NCI-H2029 (cell line): ENCODE measurements around the gene R3HDM4.

Source experiments
- DNase-seq: peaks from one replicate; lab custom pipeline; 2025; lab: John Stamatoyannopoulos, UW

The R3HDM4 gene

GRCh38 chr19:947090-947706 lies 34.2 kb upstream of the R3HDM4 start:
- DNase-seq = no peak

DNA sequence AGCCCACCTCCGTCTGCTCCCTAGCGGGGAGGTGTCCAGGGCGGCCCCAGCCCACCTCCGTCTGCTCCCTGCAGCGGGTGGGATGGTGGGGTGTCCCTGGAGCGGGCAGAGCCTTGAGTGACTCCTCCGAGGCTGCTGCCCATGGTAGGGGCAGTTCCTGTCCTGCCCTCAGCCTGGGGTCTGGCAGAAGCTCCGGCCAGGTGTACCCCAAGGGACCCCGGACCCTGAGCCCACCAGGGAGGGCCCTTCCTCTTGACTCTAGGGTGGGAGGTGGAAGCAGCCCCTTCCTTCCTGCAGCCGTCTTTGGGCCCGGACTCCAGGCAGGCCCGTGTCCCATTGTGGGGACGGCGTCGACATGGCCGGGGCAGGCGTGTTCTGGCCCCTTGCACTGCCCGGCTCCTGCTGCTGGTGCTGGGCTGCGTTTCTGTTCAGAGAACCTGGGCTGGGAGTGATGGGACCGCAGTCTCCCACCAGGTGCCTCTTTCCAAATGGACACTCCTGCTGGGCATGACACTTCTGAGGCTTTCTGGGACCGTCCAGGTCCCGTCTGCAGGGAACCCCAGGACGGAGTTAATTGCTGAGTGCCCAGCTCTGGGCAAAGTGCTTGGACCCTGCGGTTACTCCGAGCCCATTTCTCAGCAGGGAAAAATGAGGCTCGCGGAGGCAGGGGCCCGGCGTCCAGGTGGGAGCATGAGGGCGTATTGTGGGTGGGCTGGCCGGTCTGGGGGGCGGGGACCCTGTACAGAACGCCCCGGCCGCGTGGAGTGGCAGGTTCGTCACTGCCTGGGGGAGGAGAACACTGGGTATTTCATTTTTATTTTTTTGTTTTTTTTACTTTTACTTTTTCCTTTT lies 32.6 kb upstream of the R3HDM4 start:
- no peak for DNase-seq

DNA sequence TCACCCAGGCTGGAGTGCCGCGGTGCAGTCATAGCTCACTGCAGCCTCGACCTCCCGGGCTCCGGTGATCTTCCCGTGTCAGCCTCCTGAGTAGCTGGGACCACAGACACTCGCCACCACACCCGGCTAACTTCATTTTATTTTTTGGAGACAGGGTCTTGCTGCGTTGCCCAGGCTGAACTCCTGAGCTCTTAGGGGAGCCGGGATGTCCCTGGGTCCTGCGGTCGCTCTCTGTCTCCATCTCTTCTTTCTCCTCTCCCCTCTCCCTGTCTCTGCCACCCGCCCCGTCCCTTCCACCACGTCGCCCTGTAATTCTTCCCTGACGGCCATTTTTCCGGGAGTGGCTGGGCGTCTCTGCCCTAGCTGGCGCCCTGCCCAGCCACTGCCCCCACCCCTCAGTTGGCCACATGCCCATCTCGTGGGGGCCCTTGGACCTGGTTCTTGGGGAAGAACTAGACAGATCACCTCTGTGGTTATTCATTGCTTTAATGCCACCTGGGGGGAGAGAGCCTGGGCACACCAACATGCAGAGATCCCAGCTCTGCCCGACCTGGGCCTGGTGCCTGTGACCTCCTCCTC lies 31.7 kb upstream of the R3HDM4 start:
- DNase-seq = no peak

DNA sequence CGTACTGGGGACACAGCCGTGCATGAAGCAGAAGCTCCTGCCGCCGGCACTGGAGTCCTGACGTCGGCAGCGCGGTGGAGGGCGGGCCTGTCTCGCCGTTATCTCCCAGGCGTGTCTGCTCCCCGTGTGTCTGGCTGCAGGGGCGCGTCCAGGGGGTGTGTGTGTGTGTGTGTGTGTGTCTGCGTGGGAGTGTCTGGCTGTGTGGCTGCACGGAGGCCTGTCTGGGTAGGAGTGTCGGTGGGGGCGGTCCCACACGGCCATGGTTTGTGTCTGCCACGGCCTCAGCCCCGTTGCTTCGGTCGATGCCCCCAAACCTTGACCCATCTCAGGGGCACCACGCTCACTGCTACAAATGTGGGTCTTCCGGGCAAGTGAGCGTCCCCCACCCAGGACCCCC lies 31.1 kb upstream of the R3HDM4 start:
- no peak for DNase-seq

DNA sequence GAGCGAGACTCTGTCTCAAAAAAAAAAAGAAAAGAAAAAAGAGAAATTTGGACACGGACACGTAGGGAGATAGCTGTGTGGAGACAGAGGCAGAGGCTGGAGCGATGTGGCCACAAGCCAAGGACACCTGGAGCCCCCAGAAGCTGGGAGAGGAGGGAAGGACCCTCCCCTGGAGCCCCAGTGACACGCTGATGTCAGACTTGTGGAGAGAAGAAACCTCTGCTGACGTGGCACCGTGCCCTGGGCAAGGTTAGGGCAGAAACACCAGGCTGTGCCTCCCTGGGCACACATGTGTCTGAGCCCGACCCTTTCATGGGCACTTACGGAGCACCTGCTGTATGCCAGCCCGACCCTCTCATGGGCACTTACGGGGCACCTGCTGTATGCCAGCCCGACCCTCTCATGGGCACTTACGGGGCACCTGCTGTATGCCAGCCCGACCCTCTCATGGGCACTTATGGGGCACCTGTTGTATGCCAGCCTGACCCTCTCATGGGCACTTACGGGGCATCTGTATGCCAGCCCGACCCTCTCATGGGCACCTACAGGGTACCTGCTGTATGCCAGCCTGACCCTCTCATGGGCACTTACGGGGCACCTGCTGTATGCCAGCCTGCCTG lies 30.6 kb upstream of the R3HDM4 start:
- no peak for DNase-seq

GRCh38 chr19:942133-942645 lies 29.2 kb upstream of the R3HDM4 start:
- DNase-seq = no peak

- no peak for DNase-seq
These were observed 28.5 kb upstream of the R3HDM4 start for GRCh38 chr19:941292-942132.

- DNase-seq = peak; percentile 78
These were observed 27.7 kb upstream of the R3HDM4 start for GRCh38 chr19:940591-941291.

GRCh38 chr19:939922-940321 lies 26.9 kb upstream of the R3HDM4 start:
- DNase-seq = no peak

GRCh38 chr19:939439-939838 lies 26.4 kb upstream of the R3HDM4 start:
- DNase-seq = no peak

- no peak for DNase-seq
These were observed 25.4 kb upstream of the R3HDM4 start for GRCh38 chr19:938233-938923.

DNA sequence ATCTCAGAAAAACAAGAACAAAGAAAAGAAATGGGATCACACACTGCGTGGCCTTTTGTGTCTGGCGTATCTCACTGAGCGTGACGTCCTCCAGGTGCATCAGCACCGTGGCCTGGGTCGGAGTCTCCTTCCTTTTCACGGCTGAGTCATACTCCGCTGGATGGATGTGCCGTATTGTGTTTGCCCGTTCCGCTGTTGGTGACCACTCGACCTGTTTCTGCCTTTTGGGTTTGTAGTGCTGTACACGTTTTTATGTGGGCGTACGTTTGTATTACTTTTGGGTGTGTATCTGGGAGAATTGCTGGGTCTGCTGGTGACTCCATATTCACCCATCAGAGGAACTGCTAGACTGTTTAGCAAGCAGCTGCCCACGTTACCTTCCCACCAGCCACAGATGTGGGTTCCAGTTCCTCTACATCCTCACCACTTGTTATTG lies 24.3 kb upstream of the R3HDM4 start:
- DNase-seq = no peak

GRCh38 chr19:936175-936546 lies 23.1 kb upstream of the R3HDM4 start:
- no peak for DNase-seq

DNA sequence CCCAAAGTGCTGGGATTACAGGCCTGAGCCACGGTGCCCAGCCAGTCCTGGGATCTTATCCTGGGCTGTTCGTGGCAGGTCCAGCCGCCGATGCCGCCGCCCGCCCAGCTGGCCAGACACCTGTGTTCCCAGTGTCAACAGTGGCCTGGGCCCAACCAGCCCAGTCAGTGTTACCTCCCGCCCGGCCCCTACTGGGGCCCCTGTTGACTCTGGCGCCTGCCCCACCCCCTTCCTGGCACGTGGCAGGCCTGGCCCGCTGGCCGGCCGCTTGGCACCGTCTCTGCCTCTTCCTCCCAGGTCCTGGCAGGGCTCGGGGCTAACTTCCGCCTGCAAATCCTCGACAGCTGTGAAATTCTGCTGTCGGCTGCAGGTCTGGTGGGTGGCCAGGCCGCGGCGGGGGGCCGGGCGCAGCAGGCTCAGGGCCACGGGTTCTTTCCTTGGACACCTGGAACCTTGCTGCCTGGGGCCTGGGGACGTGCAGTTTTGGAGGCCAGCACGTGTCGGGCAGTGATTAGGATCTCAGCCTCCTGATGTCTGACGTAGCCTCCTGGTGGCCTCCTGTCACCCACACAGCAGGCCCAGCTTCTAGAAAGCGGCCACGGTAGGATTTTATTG lies 22.0 kb upstream of the R3HDM4 start:
- DNase-seq = peak; percentile 90

GRCh38 chr19:934197-934840 lies 21.3 kb upstream of the R3HDM4 start:
- no peak for DNase-seq

GRCh38 chr19:933553-933882 lies 20.5 kb upstream of the R3HDM4 start:
- DNase-seq = no peak

- no peak for DNase-seq
These were observed 19.9 kb upstream of the R3HDM4 start for GRCh38 chr19:932648-933552.

GRCh38 chr19:931860-932647 lies 19.0 kb upstream of the R3HDM4 start:
- no peak for DNase-seq
